Measurements from ENCODE around the gene NDUFS2. TPM values are rescaled to one million over a fixed set of nuclear protein-coding genes. Genes with fewer than 3 reads are reported as not detected.
A peak's percentile ranks its signal among the peaks of the same experiment; 100 is the strongest.

Gene NDUFS2
- total RNA-seq, 4 donors from 2014 or later, result 206 to 260 (median 226) TPM

- DNase-seq, result peak in 1 of 2 donors; percentile 57
- H3K27ac ChIP-seq, result peak overlapping the region in 3 of 4 donors; percentile 54 to 94 (median 58)
- no peaks in the 10 kb centered on the region for H3K36me3 ChIP-seq
- ATAC-seq, result peak; percentile 75 to 82
- H3K27me3 ChIP-seq, result no peaks in the 10 kb centered on the region
- H3K9me3 ChIP-seq, result no peaks in the 10 kb centered on the region
- intact Hi-C loops (cut with DNase I; ENCODE audit: low total_unique reads) (loop anchor here (2.0 kb wide), 1 partner anchor 32 kb away; no protein-coding TSS in a partner anchor), in situ Hi-C loops (cut with MboI; ENCODE audit: low sequenced_read_pairs in 4 of 4) (loop anchor here in 2 of 4 donors (10.0 to 25.0 kb wide), 2 partner anchors 192 to 570 kb away; partner anchors contain the start of gene ATF6 (in 1 of the 2))
- H3K4me1 ChIP-seq, result peaks cover 9% of the 10 kb centered on the region in 2 donors
- TF ChIP-seq POLR2A (IDR thresholded peaks at IDR 0.05) (no peak), CTCF (IDR thresholded peaks at IDR 0.05 in 4 of 5, conservative IDR thresholded peaks at IDR 0.05 in 1 of 5) (peak; percentile 71 to 89 (median 75))
- no peak overlapping the region for H3K4me3 ChIP-seq
Observed at GRCh38 chr1:161192476-161193465, 9.4 kb upstream of the NDUFS2 start.

GRCh38 chr1:161193561-161194235 is 8.5 kb upstream of the NDUFS2 start:
- H3K4me3 ChIP-seq, result peak overlapping the region in 2 of 4 donors; percentile 9 to 23
- H3K27ac ChIP-seq, result peak overlapping the region; percentile 37 to 94 (median 56)
- intact Hi-C loops (cut with DNase I; ENCODE audit: low total_unique reads), result loop anchor here (2.0 kb wide), 1 partner anchor 31 kb away; no protein-coding TSS in a partner anchor
- no peaks in the 10 kb centered on the region for H3K9me3 ChIP-seq
- no peaks in the 10 kb centered on the region for H3K36me3 ChIP-seq
- in situ Hi-C loops (cut with MboI; ENCODE audit: low sequenced_read_pairs in 4 of 4), result loop anchor here in 2 of 4 donors (10.0 to 25.0 kb wide), 2 partner anchors 191 to 569 kb away; partner anchors contain the start of gene ATF6 (in 1 of the 2)
- DNase-seq, result peak in 1 of 2 donors; percentile 77
- ATAC-seq, result peak; percentile 30 to 50
- TF ChIP-seq POLR2A (IDR thresholded peaks at IDR 0.05), result no peak
- peak in 4 of 5 experiments; percentile 23 to 44 (median 32) for TF ChIP-seq CTCF (IDR thresholded peaks at IDR 0.05 in 4 of 5, conservative IDR thresholded peaks at IDR 0.05 in 1 of 5)
- H3K4me1 ChIP-seq, result peaks cover 18% of the 10 kb centered on the region in 2 donors
- no peaks in the 10 kb centered on the region for H3K27me3 ChIP-seq

- peak overlapping the region in 2 of 4 donors; percentile 58 to 94 for H3K27ac ChIP-seq
- DNase-seq, result no peak
- H3K4me3 ChIP-seq, result peak overlapping the region in 2 of 4 donors; percentile 43 to 55
- H3K9me3 ChIP-seq, result no peaks in the 10 kb centered on the region
- H3K36me3 ChIP-seq, result no peaks in the 10 kb centered on the region
- peaks cover 28 to 30% of the 10 kb centered on the region in 2 donors for H3K4me1 ChIP-seq
- no peaks in the 10 kb centered on the region for H3K27me3 ChIP-seq
- TF ChIP-seq CTCF (IDR thresholded peaks at IDR 0.05 in 4 of 5, conservative IDR thresholded peaks at IDR 0.05 in 1 of 5), result no peak
- TF ChIP-seq POLR2A (IDR thresholded peaks at IDR 0.05), result no peak
- in situ Hi-C loops (cut with MboI; ENCODE audit: low sequenced_read_pairs in 4 of 4), result loop anchor here in 2 of 4 donors (10.0 to 25.0 kb wide), 2 partner anchors 190 to 567 kb away; partner anchors contain the start of gene ATF6 (in 1 of the 2)
- intact Hi-C loops (cut with DNase I; ENCODE audit: low total_unique reads), result no loop called here
- no peak for ATAC-seq
Observed at GRCh38 chr1:161195171-161195570, 7.0 kb upstream of the NDUFS2 start.

GRCh38 chr1:161196111-161196510 is 6.1 kb upstream of the NDUFS2 start:
- no peaks in the 10 kb centered on the region for H3K9me3 ChIP-seq
- peak overlapping the region; percentile 94 to 99 (median 98) for H3K27ac ChIP-seq
- H3K4me1 ChIP-seq, result peaks cover 37 to 39% of the 10 kb centered on the region in 2 donors
- peak overlapping the region in 2 of 4 donors; percentile 43 to 55 for H3K4me3 ChIP-seq
- TF ChIP-seq CTCF (IDR thresholded peaks at IDR 0.05 in 4 of 5, conservative IDR thresholded peaks at IDR 0.05 in 1 of 5), result no peak
- TF ChIP-seq POLR2A (IDR thresholded peaks at IDR 0.05), result no peak
- H3K36me3 ChIP-seq, result no peaks in the 10 kb centered on the region
- in situ Hi-C loops (cut with MboI; ENCODE audit: low sequenced_read_pairs in 4 of 4), result loop anchor here in 2 of 4 donors (10.0 to 25.0 kb wide), 2 partner anchors 189 to 566 kb away; partner anchors contain the start of gene ATF6 (in 1 of the 2)
- intact Hi-C loops (cut with DNase I; ENCODE audit: low total_unique reads), result no loop called here
- DNase-seq, result no peak
- ATAC-seq, result no peak
- H3K27me3 ChIP-seq, result no peaks in the 10 kb centered on the region

All from gastrocnemius medialis (tissue), 4 donors.